Measurements from ENCODE around the gene SLC5A10.
"Not testable (repeated sequence)": the region's sequence is repeated elsewhere in the genome, so short reads cannot be mapped to it uniquely, and the experiment has no call there.

DNA sequence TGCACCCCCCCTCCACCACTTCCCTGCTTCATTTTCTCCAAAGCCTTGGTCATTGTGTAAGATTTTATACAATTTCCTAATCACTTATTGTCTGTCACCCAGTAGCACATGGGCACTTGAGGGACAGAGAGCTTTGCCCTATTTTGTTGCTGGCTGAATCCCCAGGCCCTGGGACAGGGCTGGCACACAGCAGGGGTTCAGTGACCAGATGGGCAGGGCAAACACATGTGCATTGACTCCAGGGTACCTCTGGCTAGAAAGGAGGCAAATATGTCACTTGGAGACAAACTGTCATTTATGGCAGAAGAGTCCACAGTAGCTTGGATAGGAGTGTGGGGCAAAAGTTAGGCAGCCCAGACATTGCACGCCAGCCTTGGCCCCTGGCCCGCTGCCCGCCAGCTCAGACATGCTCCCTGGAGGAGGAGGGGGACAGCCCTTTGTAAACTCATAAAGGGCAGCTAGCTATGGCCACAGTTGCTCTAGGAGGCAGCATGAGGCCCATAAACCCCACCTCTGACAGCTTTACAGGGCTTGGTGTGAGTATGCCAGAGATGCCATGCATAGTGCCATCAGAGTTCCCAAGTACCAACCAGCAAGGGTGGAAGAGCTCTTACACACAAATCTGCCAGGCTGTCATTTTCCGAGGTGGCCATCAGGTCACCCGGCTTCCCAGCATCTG is 78.9 kb downstream of the SLC5A10 start:
- TF ChIP-seq, protein P1, sequence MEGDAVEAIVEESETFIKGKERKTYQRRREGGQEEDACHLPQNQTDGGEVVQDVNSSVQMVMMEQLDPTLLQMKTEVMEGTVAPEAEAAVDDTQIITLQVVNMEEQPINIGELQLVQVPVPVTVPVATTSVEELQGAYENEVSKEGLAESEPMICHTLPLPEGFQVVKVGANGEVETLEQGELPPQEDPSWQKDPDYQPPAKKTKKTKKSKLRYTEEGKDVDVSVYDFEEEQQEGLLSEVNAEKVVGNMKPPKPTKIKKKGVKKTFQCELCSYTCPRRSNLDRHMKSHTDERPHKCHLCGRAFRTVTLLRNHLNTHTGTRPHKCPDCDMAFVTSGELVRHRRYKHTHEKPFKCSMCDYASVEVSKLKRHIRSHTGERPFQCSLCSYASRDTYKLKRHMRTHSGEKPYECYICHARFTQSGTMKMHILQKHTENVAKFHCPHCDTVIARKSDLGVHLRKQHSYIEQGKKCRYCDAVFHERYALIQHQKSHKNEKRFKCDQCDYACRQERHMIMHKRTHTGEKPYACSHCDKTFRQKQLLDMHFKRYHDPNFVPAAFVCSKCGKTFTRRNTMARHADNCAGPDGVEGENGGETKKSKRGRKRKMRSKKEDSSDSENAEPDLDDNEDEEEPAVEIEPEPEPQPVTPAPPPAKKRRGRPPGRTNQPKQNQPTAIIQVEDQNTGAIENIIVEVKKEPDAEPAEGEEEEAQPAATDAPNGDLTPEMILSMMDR (conservative IDR thresholded peaks at IDR 0.05; ENCODE audit: low read depth, low read length): not testable (repeated sequence)
- TF ChIP-seq EZH2 (IDR thresholded peaks at IDR 0.05; ENCODE audit: borderline replicate concordance, low read depth, low read length, poor library complexity, severe bottlenecking): not testable (repeated sequence)

All from A673 (cell line).